Measurements from ENCODE around the gene SLC6A12. TPM values are rescaled to one million over a fixed set of nuclear protein-coding genes. Genes with fewer than 3 reads are reported as not detected.

SLC6A12 gene
- polyA plus RNA-seq, 1 donor from 2014 or later = 0.15 TPM

DNA sequence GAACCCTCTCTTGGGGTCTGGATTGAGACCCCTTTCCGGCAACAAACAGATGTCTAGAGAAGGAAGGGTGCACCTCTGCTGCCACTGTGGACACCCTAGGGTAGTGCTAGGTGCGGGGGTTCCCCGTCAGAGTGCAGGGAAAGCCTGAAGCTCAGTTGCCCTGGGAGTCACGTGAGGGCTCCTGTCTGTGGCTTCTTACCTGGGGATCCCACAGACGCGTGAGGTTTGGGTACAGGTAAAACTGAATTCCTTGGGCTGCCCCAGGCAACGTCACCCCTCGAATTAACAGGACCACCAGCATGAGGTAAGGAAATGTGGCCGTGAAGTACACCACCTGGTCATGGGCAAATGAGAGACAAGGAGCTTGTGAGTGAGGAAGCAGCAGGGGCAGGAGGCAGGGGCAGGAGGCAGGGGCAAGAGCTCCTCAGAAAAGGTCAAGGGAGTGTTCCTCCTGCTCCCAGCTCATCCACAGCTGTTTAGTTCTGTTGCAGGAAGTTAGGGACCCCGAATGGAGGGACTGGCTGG lies 21.0 kb upstream of the SLC6A12 start:
- Histone ChIP-seq H3F3A (ENCODE audit: insufficient read depth, low read length, poor library complexity, severe bottlenecking) (no peaks in the 10 kb centered on the region), H3K36me3 (ENCODE audit: insufficient read depth, low read length) (no peaks in the 10 kb centered on the region), H3K4me2 (ENCODE audit: low read length) (no peak overlapping the region), H4K20me1 (ENCODE audit: insufficient read depth) (no peaks in the 10 kb centered on the region), H3K79me2 (replicated peaks; ENCODE audit: insufficient read depth, low read length) (no peaks in the 10 kb centered on the region), H3K9me2 (ENCODE audit: insufficient read depth, low read length) (no peaks in the 10 kb centered on the region), H3K4me3 (ENCODE audit: low read length) (no peak overlapping the region), H3K9me3 (ENCODE audit: low read length) (no peaks in the 10 kb centered on the region), H3K9ac (ENCODE audit: low read length) (no peak overlapping the region), H3K27me3 (ENCODE audit: insufficient read depth, low read depth, low read length) (no peaks in the 10 kb centered on the region), H3K27ac (ENCODE audit: low read length) (no peak overlapping the region), H2AFZ (ENCODE audit: low read depth, low read length) (no peak overlapping the region)
- TF ChIP-seq EZH2 (IDR thresholded peaks at IDR 0.05; ENCODE audit: borderline replicate concordance, insufficient read depth, low read length, poor library complexity, severe bottlenecking) (no peak), RAD21 (conservative IDR thresholded peaks at IDR 0.05) (no peak), SMC3 (conservative IDR thresholded peaks at IDR 0.05; ENCODE audit: poor library complexity) (no peak), CTCF (IDR thresholded peaks at IDR 0.05; ENCODE audit: poor library complexity, severe bottlenecking) (no peak), MXI1 (conservative IDR thresholded peaks at IDR 0.05; ENCODE audit: poor library complexity, severe bottlenecking) (no peak), TAF1 (IDR thresholded peaks at IDR 0.05; ENCODE audit: low read depth) (no peak), EP300 (conservative IDR thresholded peaks at IDR 0.05; ENCODE audit: poor library complexity, severe bottlenecking) (no peak), POLR2AphosphoS5 (IDR thresholded peaks at IDR 0.05) (no peak), REST (IDR thresholded peaks at IDR 0.05; ENCODE audit: borderline replicate concordance) (no peak)

- H3K27me3 ChIP-seq (ENCODE audit: insufficient read depth, low read depth, low read length) = no peaks in the 10 kb centered on the region
- H3K9me3 ChIP-seq (ENCODE audit: low read length) = no peaks in the 10 kb centered on the region
- no peaks in the 10 kb centered on the region for H3F3A ChIP-seq (ENCODE audit: insufficient read depth, low read length, poor library complexity, severe bottlenecking)
- H3K79me2 ChIP-seq (replicated peaks; ENCODE audit: insufficient read depth, low read length) = no peaks in the 10 kb centered on the region
- H3K9ac ChIP-seq (ENCODE audit: low read length) = no peak overlapping the region
- H2AFZ ChIP-seq (ENCODE audit: low read depth, low read length) = no peak overlapping the region
- H3K9me2 ChIP-seq (ENCODE audit: insufficient read depth, low read length) = no peaks in the 10 kb centered on the region
- no peak overlapping the region for H3K4me3 ChIP-seq (ENCODE audit: low read length)
- no peaks in the 10 kb centered on the region for H4K20me1 ChIP-seq (ENCODE audit: insufficient read depth)
- H3K36me3 ChIP-seq (ENCODE audit: insufficient read depth, low read length) = no peaks in the 10 kb centered on the region
- no peak overlapping the region for H3K4me2 ChIP-seq (ENCODE audit: low read length)
- TF ChIP-seq CTCF (IDR thresholded peaks at IDR 0.05; ENCODE audit: poor library complexity, severe bottlenecking) (no peak), MXI1 (conservative IDR thresholded peaks at IDR 0.05; ENCODE audit: poor library complexity, severe bottlenecking) (no peak), SMC3 (conservative IDR thresholded peaks at IDR 0.05; ENCODE audit: poor library complexity) (no peak), EP300 (conservative IDR thresholded peaks at IDR 0.05; ENCODE audit: poor library complexity, severe bottlenecking) (no peak), POLR2AphosphoS5 (IDR thresholded peaks at IDR 0.05) (no peak), TAF1 (IDR thresholded peaks at IDR 0.05; ENCODE audit: low read depth) (no peak), RAD21 (conservative IDR thresholded peaks at IDR 0.05) (no peak), EZH2 (IDR thresholded peaks at IDR 0.05; ENCODE audit: borderline replicate concordance, insufficient read depth, low read length, poor library complexity, severe bottlenecking) (no peak), REST (IDR thresholded peaks at IDR 0.05; ENCODE audit: borderline replicate concordance) (no peak)
- H3K27ac ChIP-seq (ENCODE audit: low read length) = no peak overlapping the region
These were observed 20.1 kb upstream of the SLC6A12 start for GRCh38 chr12:234019-234418.
